GM13977 (cell line): ENCODE measurements around the gene CDH23.
A peak's percentile ranks its signal among the peaks of the same experiment; 100 is the strongest.

ENCODE experiments used
- DNase-seq: peaks from one replicate; pipeline ENCODE4 v3.0.0; 2012; ENCODE audit warnings: low spot score
- CTCF ChIP-seq: IDR thresholded peaks from 2 replicates; pipeline ENCODE4 v1.5.1; 2012; ENCODE audit warnings: mild to moderate bottlenecking, control low read depth; ENCODE audit not compliant: insufficient read depth; ENCODE audit errors: extremely low read depth, missing control alignments
- in situ Hi-C: fragments of 300-500 bp; cut with MboI; formaldehyde crosslinking; loops from one replicate; pipeline ENCODE4 v1.12.0; 2022; ENCODE audit warnings: low sequenced_read_pairs, low pct_unique_long_range_greater_than_20kb, mixed read lengths, inconsistent platforms; ENCODE audit not compliant: unreplicated experiment

Gene CDH23

DNA sequence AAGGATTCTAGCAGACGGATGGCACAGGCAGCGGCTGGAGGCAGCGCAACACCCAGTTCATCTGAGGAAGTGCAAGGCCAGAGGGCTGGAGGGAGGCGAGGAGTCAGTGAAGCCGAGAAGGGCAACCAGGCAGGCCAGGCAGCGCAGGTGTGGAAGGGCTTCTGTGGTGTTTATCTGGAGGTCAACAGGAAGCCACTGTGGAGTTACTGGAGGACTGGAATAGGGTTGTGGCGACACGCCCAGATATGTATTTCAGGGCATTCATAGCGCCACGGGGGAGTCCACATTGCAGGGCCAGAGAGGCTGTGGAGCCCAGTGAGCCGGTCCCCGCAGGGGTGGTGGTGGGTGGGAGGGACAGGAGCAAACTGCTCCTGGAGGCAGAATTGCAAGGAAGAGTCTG lies 150.6 kb downstream of the CDH23 start:
- in situ Hi-C loops: no loop called here
- no peak for TF ChIP-seq CTCF
- DNase-seq: no peak

GRCh38 chr10:71547876-71548846 lies 151.4 kb downstream of the CDH23 start:
- DNase-seq: peak; percentile 51
- in situ Hi-C loops: no loop called here
- no peak for TF ChIP-seq CTCF

GRCh38 chr10:71549766-71550533 lies 153.2 kb downstream of the CDH23 start:
- no peak for DNase-seq
- in situ Hi-C loops: no loop called here
- no peak for TF ChIP-seq CTCF

GRCh38 chr10:71550628-71551027 lies 153.9 kb downstream of the CDH23 start:
- in situ Hi-C loops: no loop called here
- DNase-seq: no peak
- no peak for TF ChIP-seq CTCF

GRCh38 chr10:71551970-71552369 lies 155.2 kb downstream of the CDH23 start:
- no peak for TF ChIP-seq CTCF
- DNase-seq: no peak
- in situ Hi-C loops: no loop called here

GRCh38 chr10:71553432-71553831 lies 156.7 kb downstream of the CDH23 start:
- no peak for TF ChIP-seq CTCF
- no peak for DNase-seq
- in situ Hi-C loops: no loop called here
